Activated CD4-positive, alpha-beta T cell treated with anti-CD3 and anti-CD28 coated beads for 1 hour (primary cell): ENCODE measurements around the gene HIBADH.
"Not testable (repeated sequence)": the region's sequence is repeated elsewhere in the genome, so short reads cannot be mapped to it uniquely, and the experiment has no call there.

Experiments used
- DNase-seq: peaks from one replicate; pipeline ENCODE4 v3.0.0-alpha.2; 2020

The HIBADH gene

DNA sequence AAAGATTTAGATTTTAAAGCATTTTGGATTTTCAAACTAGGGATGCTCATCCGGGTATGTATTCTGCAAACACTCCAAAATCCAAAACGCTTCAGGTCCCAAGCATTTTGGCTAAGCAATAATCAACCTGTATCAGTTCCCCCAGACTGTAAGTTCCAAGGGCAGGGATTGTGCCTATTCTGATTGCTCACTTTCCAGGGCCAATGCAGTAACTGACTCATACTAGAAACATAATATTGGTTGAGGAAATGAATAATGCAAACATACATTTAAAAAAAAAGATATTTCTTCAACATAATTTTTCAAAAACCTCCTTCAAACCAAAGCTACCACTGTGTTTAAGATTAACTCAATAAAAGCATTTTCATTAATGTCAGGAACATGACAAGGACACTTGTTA, 69.5 kb downstream of the HIBADH start:
- no peak for DNase-seq

DNA sequence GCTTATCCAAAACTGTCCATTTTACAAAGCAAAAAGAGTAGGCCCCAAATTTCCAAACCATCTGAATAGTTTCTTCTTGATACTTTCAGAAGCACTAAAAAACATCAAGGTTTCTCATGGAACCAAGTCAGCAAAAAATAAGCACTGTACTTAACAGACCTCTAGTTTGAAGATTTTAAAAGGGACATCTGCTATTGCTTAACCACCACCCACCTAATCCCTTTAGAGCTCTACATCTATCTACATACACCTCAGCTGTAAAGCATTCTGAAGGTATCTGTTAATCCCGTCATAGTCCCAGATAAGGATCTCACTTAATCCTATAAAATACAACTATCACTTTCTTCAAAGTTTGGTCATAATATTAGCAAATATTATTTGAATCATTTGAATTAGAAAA, 72.3 kb downstream of the HIBADH start:
- DNase-seq, result no peak

DNA sequence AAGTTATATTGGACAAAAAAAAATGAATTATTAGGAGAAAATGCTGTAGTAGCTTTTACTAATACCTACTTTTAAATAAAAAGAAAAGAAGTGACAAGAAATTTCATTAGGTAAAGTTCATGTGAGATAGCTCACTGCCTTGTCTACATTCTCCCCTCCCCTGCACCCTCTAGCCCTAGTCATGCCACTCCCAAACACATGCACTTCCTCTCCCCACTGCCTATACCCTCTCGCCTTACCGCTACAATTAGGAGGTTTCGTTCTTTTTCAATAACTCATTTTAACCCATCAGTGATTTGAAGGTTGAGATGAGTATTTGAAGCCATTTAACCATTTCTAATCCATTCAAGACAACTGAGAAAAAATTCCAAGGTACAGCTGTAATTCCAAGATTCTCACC, 75.3 kb downstream of the HIBADH start:
- no peak for DNase-seq

DNA sequence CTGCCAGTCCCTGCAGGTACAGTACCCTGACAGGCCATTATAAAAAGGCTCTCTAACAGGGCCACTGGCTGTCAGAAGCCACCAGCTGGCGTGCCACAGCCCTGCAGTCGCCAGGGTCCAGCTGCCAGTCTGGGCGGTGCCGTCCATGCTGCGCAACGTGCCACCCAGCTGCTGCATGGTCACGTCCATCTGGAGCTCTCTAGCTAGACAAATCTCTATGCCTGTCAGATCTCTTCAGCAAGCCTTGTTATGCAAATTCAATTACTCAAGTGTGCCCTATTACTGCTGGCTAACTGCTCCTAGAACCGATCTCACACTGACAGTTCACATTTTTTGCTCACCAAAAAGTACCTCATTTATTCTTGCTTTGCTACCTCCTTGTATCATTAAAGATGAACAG, 75.9 kb downstream of the HIBADH start:
- DNase-seq, result no peak

GRCh38 chr7:27585781-27586447, 76.8 kb downstream of the HIBADH start:
- DNase-seq, result no peak

GRCh38 chr7:27581906-27582305, 80.8 kb downstream of the HIBADH start:
- no peak for DNase-seq

GRCh38 chr7:27581119-27581518, 81.6 kb downstream of the HIBADH start:
- DNase-seq, result no peak

DNA sequence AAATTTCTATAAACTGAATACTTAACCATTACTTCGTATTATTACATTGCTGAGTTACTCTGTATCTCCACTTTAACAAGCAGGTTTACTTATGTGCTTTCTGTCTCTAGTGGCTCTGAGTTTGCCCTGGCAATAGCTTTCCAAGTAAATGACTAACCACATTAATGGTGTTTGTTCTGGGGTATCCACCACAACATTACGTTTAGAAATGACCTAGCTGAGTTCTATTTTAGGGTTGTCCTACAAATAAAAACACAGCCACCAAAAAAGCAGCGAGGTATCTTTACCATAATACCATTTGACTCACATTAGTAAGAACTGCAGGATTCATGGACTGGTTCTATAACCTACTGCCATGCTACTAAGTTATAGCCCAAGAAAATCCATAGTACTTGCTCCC, 83.1 kb downstream of the HIBADH start:
- DNase-seq, result no peak

DNA sequence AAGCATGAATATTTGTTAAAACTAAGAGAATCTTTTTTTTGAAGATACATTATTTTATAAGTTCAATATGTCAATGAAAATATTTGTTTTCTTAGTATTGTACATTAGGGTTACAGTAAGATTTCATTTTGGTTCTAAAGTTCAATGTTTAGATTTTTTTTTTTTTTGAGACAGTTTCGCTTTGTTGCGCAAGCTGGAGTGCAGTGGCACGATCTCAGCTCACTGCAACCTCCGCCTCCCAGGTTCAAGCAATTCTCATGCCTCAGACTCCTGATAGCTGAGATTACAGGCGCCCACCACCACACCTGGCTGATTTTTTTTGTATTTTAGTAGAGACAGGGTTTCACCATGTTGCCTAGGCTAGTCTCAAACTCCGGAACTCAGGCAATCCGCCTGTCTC, 84.5 kb downstream of the HIBADH start:
- DNase-seq, result not testable (repeated sequence)

DNA sequence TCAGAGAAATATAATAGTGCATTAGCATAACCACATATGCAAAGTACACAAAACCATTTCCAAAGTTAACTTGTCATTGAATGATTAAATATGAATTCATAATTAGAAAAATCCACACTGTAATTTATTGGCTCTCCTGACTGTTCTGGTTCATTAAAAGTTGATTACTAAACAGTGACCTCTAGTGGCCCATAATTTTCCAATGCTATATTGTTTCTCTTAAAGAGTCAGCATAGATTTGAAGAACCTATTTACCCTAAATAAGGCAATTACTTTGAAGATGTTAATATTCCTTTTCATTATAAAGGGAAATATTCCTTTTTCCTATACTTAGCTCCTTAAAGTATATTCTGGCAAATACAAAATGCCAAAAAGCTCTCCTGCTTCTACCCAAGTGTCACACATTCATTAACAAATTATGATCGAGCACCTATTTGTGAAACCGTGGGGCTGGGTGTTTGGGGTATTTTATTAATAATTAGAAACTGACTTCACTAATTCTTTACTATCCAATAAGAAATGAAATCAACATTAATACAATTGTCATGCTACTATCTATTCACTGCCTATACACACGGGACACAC, 86.2 kb downstream of the HIBADH start:
- no peak for DNase-seq

- no peak for DNase-seq
These were observed 87.1 kb downstream of the HIBADH start for GRCh38 chr7:27575613-27576012.

DNA sequence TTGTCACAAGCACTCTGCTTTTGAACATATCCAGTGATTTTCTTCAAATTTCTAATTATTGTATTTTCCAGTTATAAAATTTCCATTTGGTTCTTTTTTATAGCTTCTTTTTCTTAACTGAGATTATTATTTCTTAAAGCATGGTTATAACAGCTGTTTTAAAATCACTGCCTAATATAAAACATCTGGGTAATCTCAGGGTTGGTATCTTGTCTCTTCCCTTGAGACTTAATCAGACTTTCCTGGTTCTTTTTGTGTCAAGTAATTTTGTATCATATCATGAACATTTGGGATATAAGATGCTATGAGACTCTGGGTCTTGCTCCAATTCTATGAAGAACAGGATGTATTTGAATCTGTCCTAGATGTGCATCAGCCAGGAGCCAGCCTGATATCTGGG, 93.6 kb downstream of the HIBADH start:
- no peak for DNase-seq

DNA sequence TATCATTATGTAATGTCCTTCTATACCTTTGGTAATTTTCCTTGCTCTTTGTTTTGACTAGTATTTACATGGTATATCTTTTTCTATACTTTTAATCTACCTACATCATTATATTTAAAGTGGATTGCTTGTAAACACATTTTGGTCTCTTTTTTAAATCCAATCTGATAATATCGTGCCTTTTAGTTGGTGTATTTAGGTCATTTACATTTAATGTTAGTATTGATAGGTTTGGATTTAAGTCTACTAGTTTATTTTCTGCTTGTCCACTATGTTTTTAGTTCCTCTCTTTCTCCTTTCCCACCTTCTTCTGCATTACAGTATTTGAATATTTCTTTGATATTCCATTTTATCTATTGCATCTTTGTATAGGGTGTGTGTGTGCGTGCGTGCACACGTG, 95.4 kb downstream of the HIBADH start:
- no peak for DNase-seq

DNA sequence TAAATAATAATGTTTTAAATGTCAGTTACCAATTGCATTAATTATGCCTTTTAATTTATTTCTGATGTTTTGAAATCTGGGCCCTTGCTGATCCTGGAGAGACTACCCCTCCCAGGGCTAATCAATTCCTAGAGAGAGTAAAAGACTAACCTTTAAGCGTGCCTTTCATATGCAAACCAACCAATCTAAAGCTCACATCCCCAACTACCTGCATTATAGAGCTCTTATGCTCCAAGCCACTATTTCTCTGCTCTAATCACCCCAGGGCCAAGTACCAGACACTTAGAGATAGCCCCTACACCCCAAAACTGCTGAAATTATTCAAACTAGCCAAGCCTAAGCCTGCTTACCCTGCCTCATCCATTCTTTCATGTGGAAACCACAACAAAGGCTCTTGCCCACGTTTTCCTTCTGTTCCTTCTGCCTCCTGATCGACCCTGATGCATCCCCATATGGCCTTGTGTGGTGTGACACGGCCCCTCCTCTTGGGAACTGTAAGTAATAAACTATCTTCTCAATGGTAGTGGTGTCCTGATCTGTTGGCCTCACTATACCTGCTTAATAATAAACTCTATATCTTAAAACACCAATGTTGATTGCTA, 97.7 kb downstream of the HIBADH start:
- DNase-seq, result no peak

DNA sequence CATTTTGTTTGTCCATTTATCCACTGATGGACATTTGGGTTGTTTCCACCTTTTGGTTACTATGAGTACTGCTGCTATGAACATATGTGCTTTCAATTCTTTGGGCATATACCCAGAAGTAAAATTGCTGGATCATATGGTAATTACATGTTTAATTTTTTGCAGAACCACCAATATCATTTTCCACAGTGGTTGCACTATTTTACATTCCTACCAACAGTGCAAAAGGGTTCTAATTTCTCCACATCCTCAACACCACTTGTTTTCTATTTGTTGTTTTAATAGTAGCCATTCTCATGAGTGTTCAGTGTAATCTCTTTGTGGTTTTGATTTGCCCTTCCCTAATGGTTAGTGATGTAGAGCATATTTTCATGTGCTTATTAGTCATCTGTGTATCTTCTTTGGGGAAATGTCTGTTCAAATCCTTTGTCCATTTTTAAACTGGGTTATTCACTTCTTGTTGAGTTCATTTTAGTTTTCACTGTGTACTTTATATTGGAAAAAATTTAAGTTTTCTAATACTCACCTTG, 101.9 kb downstream of the HIBADH start:
- no peak for DNase-seq

DNA sequence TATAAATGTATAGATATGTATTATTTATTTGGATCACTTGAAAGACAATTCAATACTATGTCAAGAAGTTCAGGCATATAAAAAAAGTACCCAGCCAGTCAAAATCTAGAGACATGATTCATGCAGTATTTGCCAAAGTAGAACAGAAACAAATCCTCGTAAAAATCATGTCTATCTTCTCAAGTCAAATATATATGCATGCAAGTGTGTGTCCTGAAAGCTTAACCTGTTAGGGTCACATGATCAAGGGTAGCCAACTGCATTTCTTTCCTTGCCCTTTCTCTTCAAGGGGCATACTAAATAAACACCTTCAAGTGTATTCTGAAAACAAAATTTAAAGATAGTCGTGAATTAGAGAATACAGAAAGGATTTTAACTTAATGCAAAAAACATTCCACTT, 107.0 kb downstream of the HIBADH start:
- DNase-seq, result no peak

- DNase-seq, result no peak
These were observed 107.9 kb downstream of the HIBADH start for GRCh38 chr7:27554826-27555225.

DNA sequence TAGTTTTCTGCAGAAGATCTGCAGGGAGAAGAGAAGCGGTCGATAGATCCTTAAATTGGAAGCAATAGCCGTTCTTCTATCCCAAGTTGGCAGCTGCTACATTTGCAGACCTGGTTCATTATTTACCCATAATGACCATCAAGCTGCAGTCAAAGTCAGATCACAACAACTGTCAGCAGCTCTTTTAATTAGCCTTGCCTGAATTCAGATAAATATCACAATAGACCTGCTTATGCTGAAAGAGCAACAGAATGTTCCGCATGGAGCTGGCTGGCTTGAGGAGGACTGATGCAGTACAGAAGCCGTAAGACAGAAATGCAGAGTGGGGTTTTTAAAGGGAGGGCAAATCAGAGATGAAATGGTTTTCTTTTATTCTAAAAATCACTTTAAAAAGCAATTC, 109.4 kb downstream of the HIBADH start:
- no peak for DNase-seq

- no peak for DNase-seq
These were observed 110.8 kb downstream of the HIBADH start for GRCh38 chr7:27551803-27552400.

DNA sequence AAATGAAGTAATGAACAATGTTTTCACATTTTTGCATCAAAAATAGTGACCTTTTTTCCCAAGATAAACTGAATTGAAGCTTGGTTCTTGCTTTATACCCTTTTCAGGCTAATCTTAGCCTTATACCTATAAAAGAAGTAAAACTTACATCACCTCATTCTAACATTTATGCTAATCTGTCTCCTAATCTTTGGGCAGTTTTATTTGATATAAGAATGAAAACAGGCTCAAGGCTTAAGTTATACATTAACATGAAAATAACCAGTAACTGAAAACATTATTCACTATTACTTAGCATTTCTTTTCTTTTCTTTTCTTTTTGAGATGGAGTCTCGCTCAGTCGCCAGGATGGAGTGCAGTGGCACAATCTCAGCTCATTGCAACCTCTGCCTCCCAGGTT, 113.1 kb downstream of the HIBADH start:
- DNase-seq, result no peak

GRCh38 chr7:27548304-27548703, 114.4 kb downstream of the HIBADH start:
- DNase-seq, result no peak

DNA sequence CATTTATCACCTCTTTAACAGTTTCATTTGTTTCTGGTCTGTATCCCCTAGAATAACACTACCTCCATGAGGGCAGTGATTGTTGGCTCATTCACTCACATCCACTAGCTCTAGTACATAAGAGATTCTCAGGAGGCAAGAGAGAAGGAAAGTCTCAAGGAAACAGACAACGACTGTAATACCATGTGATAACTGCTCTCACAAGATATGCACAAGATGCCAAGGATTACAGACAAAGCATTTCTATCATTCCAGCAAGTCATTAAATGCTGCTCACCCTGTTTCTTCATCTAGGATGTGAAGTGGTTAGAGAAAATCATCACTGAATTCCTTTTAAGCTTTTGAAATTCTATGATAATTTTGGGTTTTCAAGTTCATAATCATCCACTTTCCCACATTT, 115.3 kb downstream of the HIBADH start:
- no peak for DNase-seq

DNA sequence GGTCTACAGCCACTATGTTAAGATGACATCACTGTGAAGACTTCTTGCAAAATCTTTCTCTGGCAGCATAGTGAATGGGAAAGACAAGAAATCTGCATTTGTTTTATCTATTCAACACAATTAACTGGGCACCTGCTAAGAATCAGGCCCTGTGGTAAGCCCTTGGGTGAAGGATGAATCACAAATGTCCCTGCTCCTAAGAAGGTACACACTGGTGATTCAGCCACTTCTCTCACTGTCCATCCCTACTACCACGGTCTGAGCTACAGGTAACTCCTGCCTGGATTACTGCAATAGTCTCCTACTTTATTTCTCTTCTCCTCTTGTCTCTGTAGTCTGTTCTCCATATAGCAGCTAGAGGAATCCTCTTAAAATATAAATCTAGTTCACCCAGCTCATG, 116.1 kb downstream of the HIBADH start:
- DNase-seq, result no peak

- DNase-seq, result no peak
These were observed 126.9 kb downstream of the HIBADH start for GRCh38 chr7:27535795-27536194.
